SU-DHL-6 (cell line): ENCODE measurements around the gene GUCY1B1.

Experiments
- H2AFZ ChIP-seq: fragments of 200-600 bp; sonication (generic); 2 replicates; pipeline ENCODE4 v1.6.1; 2014; ENCODE audit warnings: low read depth, mild to moderate bottlenecking, moderate library complexity, mixed read lengths, antibody characterized with exemption, low read length; ENCODE audit not compliant: severe bottlenecking
- H3F3A ChIP-seq: fragments of 200-600 bp; shearing (Covaris generic); 2 replicates; pipeline ENCODE4 v1.6.0; 2016; ENCODE audit warnings: antibody characterized with exemption, mild to moderate bottlenecking; ENCODE audit not compliant: insufficient read depth
- H3K27ac ChIP-seq: fragments of 200-600 bp; sonication (generic); 2 replicates; pipeline ENCODE4 v1.5.1; 2016; ENCODE audit warnings: low read depth, mild to moderate bottlenecking, low read length, moderate library complexity, mixed read lengths
- H3K27me3 ChIP-seq: fragments of 200-600 bp; sonication (generic), shearing (Covaris generic); 2 replicates; pipeline ENCODE4 v1.6.0; 2014; ENCODE audit warnings: mild to moderate bottlenecking, low read length
- H3K36me3 ChIP-seq: fragments of 200-600 bp; sonication (generic); 2 replicates; pipeline ENCODE4 v1.6.1; 2014; ENCODE audit warnings: mild to moderate bottlenecking, low read length, mixed read lengths
- H3K4me2 ChIP-seq: fragments of 300-600, 200-600 bp; shearing (Covaris generic), sonication (generic); 2 replicates; pipeline ENCODE4 v1.6.0; 2014; ENCODE audit warnings: low read length, low read depth, mild to moderate bottlenecking; ENCODE audit not compliant: poor library complexity, severe bottlenecking
- H3K4me3 ChIP-seq: fragments of 200-600 bp; sonication (generic); 2 replicates; pipeline ENCODE4 v1.5.1; 2014; ENCODE audit warnings: antibody characterized with exemption, low read length, mild to moderate bottlenecking, mixed read lengths; ENCODE audit not compliant: insufficient read depth, poor library complexity, severe bottlenecking
- H3K79me2 ChIP-seq: fragments of 200-600 bp; sonication (generic); 2 replicates; pipeline ENCODE4 v1.6.1; 2014; ENCODE audit warnings: mild to moderate bottlenecking, low read length, moderate library complexity; ENCODE audit not compliant: insufficient read depth
- H3K9ac ChIP-seq: fragments of 200-600 bp; sonication (generic); 2 replicates; pipeline ENCODE4 v1.7.0; 2014; ENCODE audit warnings: mild to moderate bottlenecking, low read length
- H3K9me2 ChIP-seq: fragments of 200-600 bp; sonication (generic); replicated peaks from 2 replicates; pipeline ENCODE4 v1.6.1; 2014; ENCODE audit warnings: low read length; ENCODE audit not compliant: insufficient read depth
- H3K9me3 ChIP-seq: fragments of 200-600 bp; sonication (generic); 2 replicates; pipeline ENCODE4 v1.6.1; 2014; ENCODE audit warnings: low read length, mixed read lengths; ENCODE audit not compliant: insufficient read depth
- H4K20me1 ChIP-seq: fragments of 200-600 bp; sonication (generic); 2 replicates; pipeline ENCODE4 v1.6.1; 2014; ENCODE audit warnings: low read depth, mild to moderate bottlenecking, antibody characterized with exemption, low read length, moderate library complexity, mixed read lengths
- CTCF ChIP-seq: fragments of 200-600 bp; sonication (generic); IDR thresholded peaks from one replicate; pipeline ENCODE4 v1.5.1; 2017; ENCODE audit warnings: antibody characterized with exemption, mild to moderate bottlenecking, low read length, moderate library complexity; ENCODE audit not compliant: insufficient read depth, poor library complexity, severe bottlenecking
- EZH2phosphoT487 ChIP-seq: fragments of 200-600 bp; sonication (generic), shearing (Covaris generic); conservative IDR thresholded peaks from 2 replicates; pipeline ENCODE4 v1.6.1; 2018; ENCODE audit warnings: mild to moderate bottlenecking, antibody characterized with exemption, low read length, moderate library complexity, mixed read lengths

GUCY1B1 gene

GRCh38 chr4:155800685-155801343 is 42.0 kb downstream of the GUCY1B1 start:
- H3K4me3 ChIP-seq: no peak overlapping the region

GRCh38 chr4:155802190-155802959 is 43.6 kb downstream of the GUCY1B1 start:
- H3F3A ChIP-seq: no peaks in the 10 kb centered on the region
- no peak overlapping the region for H3K4me3 ChIP-seq
- no peaks in the 10 kb centered on the region for H3K27me3 ChIP-seq
- no peak for TF ChIP-seq EZH2phosphoT487
- TF ChIP-seq CTCF: no peak
- no peaks in the 10 kb centered on the region for H3K9me2 ChIP-seq
- no peaks in the 10 kb centered on the region for H3K36me3 ChIP-seq
- no peaks in the 10 kb centered on the region for H4K20me1 ChIP-seq
- H2AFZ ChIP-seq: no peak overlapping the region
- no peak overlapping the region for H3K27ac ChIP-seq
- no peaks in the 10 kb centered on the region for H3K9me3 ChIP-seq
- no peaks in the 10 kb centered on the region for H3K79me2 ChIP-seq
- no peak overlapping the region for H3K4me2 ChIP-seq
- H3K9ac ChIP-seq: no peak overlapping the region

More at GRCh38 chr4:155800685-155801343, 42.0 kb downstream of the GUCY1B1 start:
- Histone ChIP-seq H3F3A (no peaks in the 10 kb centered on the region), H3K9me2 (no peaks in the 10 kb centered on the region), H3K9me3 (no peaks in the 10 kb centered on the region), H3K27ac (no peak overlapping the region), H3K79me2 (no peaks in the 10 kb centered on the region), H3K4me2 (no peak overlapping the region), H3K27me3 (no peaks in the 10 kb centered on the region), H3K9ac (no peak overlapping the region), H4K20me1 (no peaks in the 10 kb centered on the region), H3K36me3 (no peaks in the 10 kb centered on the region), H2AFZ (no peak overlapping the region)
- TF ChIP-seq EZH2phosphoT487: no peak
- TF ChIP-seq CTCF: no peak

- no peak overlapping the region for H3K27ac ChIP-seq
- H3K9me3 ChIP-seq: no peaks in the 10 kb centered on the region
- H3K79me2 ChIP-seq: no peaks in the 10 kb centered on the region
- no peaks in the 10 kb centered on the region for H4K20me1 ChIP-seq
- H3K36me3 ChIP-seq: no peaks in the 10 kb centered on the region
- no peak overlapping the region for H3K4me2 ChIP-seq
- H3K9ac ChIP-seq: no peak overlapping the region
- H3F3A ChIP-seq: no peaks in the 10 kb centered on the region
- no peak overlapping the region for H2AFZ ChIP-seq
- H3K4me3 ChIP-seq: no peak overlapping the region
- no peak for TF ChIP-seq EZH2phosphoT487
- no peak for TF ChIP-seq CTCF
- no peaks in the 10 kb centered on the region for H3K27me3 ChIP-seq
- H3K9me2 ChIP-seq: no peaks in the 10 kb centered on the region
Observed at GRCh38 chr4:155805016-155805415, 46.2 kb downstream of the GUCY1B1 start.
